Measurements from ENCODE around the gene LSG1. TPM values are rescaled to one million over a fixed set of nuclear protein-coding genes. Genes with fewer than 3 reads are reported as not detected.

LSG1 gene
- total and polyA plus RNA-seq, 2 of the 13 experiments (the other 11 are each of a cell fraction or from before 2014, with no cell fraction given): 21.4 to 32.1 TPM

DNA sequence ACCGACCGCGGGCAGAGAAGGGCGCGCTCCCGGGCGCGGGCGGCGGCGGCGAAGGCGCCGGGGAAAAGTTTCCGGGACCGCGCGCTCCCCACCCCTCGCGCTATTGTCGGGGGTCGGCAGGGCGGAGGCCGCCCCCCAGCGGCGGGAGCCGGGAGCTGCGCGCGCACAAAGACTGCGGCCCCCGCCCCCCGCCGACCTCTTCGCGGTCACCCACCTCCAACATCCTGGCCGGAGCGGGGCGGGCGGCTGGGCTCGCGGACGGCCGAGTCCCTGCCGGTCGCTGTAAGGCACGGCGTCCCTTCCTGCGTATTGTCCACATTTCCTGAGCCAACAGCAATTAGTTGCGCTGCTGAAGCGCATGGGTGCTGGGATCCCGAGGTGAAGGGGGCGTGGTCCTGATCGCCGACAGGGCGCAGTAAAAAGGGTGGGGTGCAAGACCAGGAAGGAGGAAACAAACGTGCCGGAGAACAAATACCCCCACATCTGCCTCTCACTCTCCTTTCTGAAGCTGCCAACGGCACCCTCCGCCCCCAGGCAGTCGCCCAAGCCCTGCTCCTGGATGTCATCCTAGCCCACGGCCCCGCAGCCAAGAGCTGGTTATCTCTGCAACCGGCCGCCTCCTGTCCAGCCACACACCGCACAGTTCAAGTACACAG, 38.5 kb downstream of the LSG1 start, which contains the start of gene TMEM44 (continued):
- TF ChIP-seq, protein P1, sequence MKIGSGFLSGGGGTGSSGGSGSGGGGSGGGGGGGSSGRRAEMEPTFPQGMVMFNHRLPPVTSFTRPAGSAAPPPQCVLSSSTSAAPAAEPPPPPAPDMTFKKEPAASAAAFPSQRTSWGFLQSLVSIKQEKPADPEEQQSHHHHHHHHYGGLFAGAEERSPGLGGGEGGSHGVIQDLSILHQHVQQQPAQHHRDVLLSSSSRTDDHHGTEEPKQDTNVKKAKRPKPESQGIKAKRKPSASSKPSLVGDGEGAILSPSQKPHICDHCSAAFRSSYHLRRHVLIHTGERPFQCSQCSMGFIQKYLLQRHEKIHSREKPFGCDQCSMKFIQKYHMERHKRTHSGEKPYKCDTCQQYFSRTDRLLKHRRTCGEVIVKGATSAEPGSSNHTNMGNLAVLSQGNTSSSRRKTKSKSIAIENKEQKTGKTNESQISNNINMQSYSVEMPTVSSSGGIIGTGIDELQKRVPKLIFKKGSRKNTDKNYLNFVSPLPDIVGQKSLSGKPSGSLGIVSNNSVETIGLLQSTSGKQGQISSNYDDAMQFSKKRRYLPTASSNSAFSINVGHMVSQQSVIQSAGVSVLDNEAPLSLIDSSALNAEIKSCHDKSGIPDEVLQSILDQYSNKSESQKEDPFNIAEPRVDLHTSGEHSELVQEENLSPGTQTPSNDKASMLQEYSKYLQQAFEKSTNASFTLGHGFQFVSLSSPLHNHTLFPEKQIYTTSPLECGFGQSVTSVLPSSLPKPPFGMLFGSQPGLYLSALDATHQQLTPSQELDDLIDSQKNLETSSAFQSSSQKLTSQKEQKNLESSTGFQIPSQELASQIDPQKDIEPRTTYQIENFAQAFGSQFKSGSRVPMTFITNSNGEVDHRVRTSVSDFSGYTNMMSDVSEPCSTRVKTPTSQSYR (CRISPR knock-in tag; IDR thresholded peaks at IDR 0.05; ENCODE audit: borderline replicate concordance): peak; percentile 65; the same call in 1 of the 2 replicates
- TF ChIP-seq AGO1 (IDR thresholded peaks at IDR 0.05; ENCODE audit: low read depth, low read length, poor library complexity, severe bottlenecking) (no peak), ZNF383 (CRISPR knock-in tag; IDR thresholded peaks at IDR 0.05; ENCODE audit: borderline replicate concordance) (no peak), ZKSCAN5 (CRISPR knock-in tag; IDR thresholded peaks at IDR 0.05) (no peak), PRMT3 (CRISPR knock-in tag; IDR thresholded peaks at IDR 0.05; ENCODE audit: borderline replicate concordance, low read depth) (peak; percentile 32; the same call in 1 of the 2 replicates), POLR2A (IDR thresholded peaks at IDR 0.05; ENCODE audit: insufficient read depth in 1 of 2, low read depth in 2 of 2, low read length in 2 of 2) (peak in 1 of 2 experiments; percentile 40; a peak in 1 of 4 replicates), CHD2 (IDR thresholded peaks at IDR 0.05; ENCODE audit: low read depth, low read length) (no peak), TBX3 (IDR thresholded peaks at IDR 0.05; ENCODE audit: borderline replicate concordance) (peak; percentile 75; the same call in 1 of the 2 replicates), DMAP1 (CRISPR knock-in tag; IDR thresholded peaks at IDR 0.05) (peak; percentile 65), RXRA (CRISPR knock-in tag; IDR thresholded peaks at IDR 0.05) (peak; percentile 69; the same call in 1 of the 2 replicates), ZNF703 (CRISPR knock-in tag; IDR thresholded peaks at IDR 0.05; ENCODE audit: borderline replicate concordance) (no peak), DPF2 (CRISPR knock-in tag; IDR thresholded peaks at IDR 0.05; ENCODE audit: borderline replicate concordance, low read depth) (no peak), SP1 (IDR thresholded peaks at IDR 0.05) (no peak), SP1 (CRISPR knock-in tag; IDR thresholded peaks at IDR 0.05) (peak; percentile 63), SIX4 (CRISPR knock-in tag; IDR thresholded peaks at IDR 0.05) (no peak), NCOR1 (IDR thresholded peaks at IDR 0.05; ENCODE audit: borderline replicate concordance, low read length) (no peak)
- TF ChIP-seq, protein P2, sequence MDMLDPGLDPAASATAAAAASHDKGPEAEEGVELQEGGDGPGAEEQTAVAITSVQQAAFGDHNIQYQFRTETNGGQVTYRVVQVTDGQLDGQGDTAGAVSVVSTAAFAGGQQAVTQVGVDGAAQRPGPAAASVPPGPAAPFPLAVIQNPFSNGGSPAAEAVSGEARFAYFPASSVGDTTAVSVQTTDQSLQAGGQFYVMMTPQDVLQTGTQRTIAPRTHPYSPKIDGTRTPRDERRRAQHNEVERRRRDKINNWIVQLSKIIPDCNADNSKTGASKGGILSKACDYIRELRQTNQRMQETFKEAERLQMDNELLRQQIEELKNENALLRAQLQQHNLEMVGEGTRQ (IDR thresholded peaks at IDR 0.05; ENCODE audit: low read depth, low read length): no peak
- TF ChIP-seq, protein P2 (CRISPR knock-in tag; IDR thresholded peaks at IDR 0.05; ENCODE audit: borderline replicate concordance): no peak
- TF ChIP-seq, protein P3, sequence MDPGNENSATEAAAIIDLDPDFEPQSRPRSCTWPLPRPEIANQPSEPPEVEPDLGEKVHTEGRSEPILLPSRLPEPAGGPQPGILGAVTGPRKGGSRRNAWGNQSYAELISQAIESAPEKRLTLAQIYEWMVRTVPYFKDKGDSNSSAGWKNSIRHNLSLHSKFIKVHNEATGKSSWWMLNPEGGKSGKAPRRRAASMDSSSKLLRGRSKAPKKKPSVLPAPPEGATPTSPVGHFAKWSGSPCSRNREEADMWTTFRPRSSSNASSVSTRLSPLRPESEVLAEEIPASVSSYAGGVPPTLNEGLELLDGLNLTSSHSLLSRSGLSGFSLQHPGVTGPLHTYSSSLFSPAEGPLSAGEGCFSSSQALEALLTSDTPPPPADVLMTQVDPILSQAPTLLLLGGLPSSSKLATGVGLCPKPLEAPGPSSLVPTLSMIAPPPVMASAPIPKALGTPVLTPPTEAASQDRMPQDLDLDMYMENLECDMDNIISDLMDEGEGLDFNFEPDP (CRISPR knock-in tag; conservative IDR thresholded peaks at IDR 0.05): no peak
- TF ChIP-seq, protein P4, sequence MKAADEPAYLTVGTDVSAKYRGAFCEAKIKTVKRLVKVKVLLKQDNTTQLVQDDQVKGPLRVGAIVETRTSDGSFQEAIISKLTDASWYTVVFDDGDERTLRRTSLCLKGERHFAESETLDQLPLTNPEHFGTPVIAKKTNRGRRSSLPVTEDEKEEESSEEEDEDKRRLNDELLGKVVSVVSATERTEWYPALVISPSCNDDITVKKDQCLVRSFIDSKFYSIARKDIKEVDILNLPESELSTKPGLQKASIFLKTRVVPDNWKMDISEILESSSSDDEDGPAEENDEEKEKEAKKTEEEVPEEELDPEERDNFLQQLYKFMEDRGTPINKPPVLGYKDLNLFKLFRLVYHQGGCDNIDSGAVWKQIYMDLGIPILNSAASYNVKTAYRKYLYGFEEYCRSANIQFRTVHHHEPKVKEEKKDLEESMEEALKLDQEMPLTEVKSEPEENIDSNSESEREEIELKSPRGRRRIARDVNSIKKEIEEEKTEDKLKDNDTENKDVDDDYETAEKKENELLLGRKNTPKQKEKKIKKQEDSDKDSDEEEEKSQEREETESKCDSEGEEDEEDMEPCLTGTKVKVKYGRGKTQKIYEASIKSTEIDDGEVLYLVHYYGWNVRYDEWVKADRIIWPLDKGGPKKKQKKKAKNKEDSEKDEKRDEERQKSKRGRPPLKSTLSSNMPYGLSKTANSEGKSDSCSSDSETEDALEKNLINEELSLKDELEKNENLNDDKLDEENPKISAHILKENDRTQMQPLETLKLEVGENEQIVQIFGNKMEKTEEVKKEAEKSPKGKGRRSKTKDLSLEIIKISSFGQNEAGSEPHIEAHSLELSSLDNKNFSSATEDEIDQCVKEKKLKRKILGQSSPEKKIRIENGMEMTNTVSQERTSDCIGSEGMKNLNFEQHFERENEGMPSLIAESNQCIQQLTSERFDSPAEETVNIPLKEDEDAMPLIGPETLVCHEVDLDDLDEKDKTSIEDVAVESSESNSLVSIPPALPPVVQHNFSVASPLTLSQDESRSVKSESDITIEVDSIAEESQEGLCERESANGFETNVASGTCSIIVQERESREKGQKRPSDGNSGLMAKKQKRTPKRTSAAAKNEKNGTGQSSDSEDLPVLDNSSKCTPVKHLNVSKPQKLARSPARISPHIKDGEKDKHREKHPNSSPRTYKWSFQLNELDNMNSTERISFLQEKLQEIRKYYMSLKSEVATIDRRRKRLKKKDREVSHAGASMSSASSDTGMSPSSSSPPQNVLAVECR (CRISPR knock-in tag; IDR thresholded peaks at IDR 0.05; ENCODE audit: borderline replicate concordance): peak; percentile 87

Data from HepG2 (cell line).